ENCODE measurements around the gene SNX21. TPM values are rescaled to one million over a fixed set of nuclear protein-coding genes. Genes with fewer than 3 reads are reported as not detected.

The SNX21 gene
- total RNA-seq, 3 donors from 2014 or later (not counting 1 experiment from before 2014, with no cell fraction given) = 0.99 to 1.7 (median 1.2) TPM

- no peaks in the 10 kb centered on the region for H3K9me3 Mint-ChIP-seq
- TF ChIP-seq CTCF (IDR thresholded peaks at IDR 0.05) = no peak
- Histone ChIP-seq H3K27ac (ENCODE audit: low read length) (no peak overlapping the region), H3K36me3 (ENCODE audit: control insufficient read depth, insufficient read depth, low read length) (no peaks in the 10 kb centered on the region), H3K9me3 (ENCODE audit: control insufficient read depth, insufficient read depth, low read length) (no peaks in the 10 kb centered on the region), H3K4me1 (ENCODE audit: control insufficient read depth, insufficient read depth, low read length) (peaks cover 16% of the 10 kb centered on the region), H3K4me3 (ENCODE audit: low read length) (no peak overlapping the region), H3K27me3 (ENCODE audit: control insufficient read depth, insufficient read depth, low read length) (no peaks in the 10 kb centered on the region)
- 93% methylated on average over 7 of the region's 7 CpGs for WGBS (ENCODE audit: insufficient coverage)
- no peaks in the 10 kb centered on the region for H3K36me3 Mint-ChIP-seq
- DNase-seq (no peak), ATAC-seq (no peak)
- no peaks in the 10 kb centered on the region for H3K27me3 Mint-ChIP-seq (ENCODE audit: low read depth in 2 of 2)
- peaks cover 36 to 46% of the 10 kb centered on the region in 2 donors for H3K4me1 Mint-ChIP-seq
- H3K4me3 Mint-ChIP-seq = no peak overlapping the region
- intact Hi-C loops (cut with micrococcal nuclease) = no loop called here
- H3K27ac Mint-ChIP-seq = no peak overlapping the region
These were observed 27.8 kb downstream of the SNX21 start for GRCh38 chr20:45861221-45862075.

GRCh38 chr20:45863543-45864470 is 30.2 kb downstream of the SNX21 start:
- H3K4me1 ChIP-seq (ENCODE audit: control insufficient read depth, insufficient read depth, low read length) = no peaks in the 10 kb centered on the region
- H3K27ac ChIP-seq (ENCODE audit: low read length) = no peak overlapping the region
- Mint-ChIP-seq H3K4me3 (no peak overlapping the region), H3K9me3 (no peaks in the 10 kb centered on the region), H3K27ac (no peak overlapping the region), H3K4me1 (peaks cover 23 to 24% of the 10 kb centered on the region in 2 donors), H3K27me3 (ENCODE audit: low read depth in 2 of 2) (no peaks in the 10 kb centered on the region), H3K36me3 (no peaks in the 10 kb centered on the region)
- no peak for TF ChIP-seq CTCF (IDR thresholded peaks at IDR 0.05)
- WGBS (ENCODE audit: insufficient coverage) = 94% methylated on average over 7 of the region's 7 CpGs
- H3K36me3 ChIP-seq (ENCODE audit: control insufficient read depth, insufficient read depth, low read length) = no peaks in the 10 kb centered on the region
- no peak for ATAC-seq
- H3K9me3 ChIP-seq (ENCODE audit: control insufficient read depth, insufficient read depth, low read length) = no peaks in the 10 kb centered on the region
- DNase-seq = no peak
- no peak overlapping the region for H3K4me3 ChIP-seq (ENCODE audit: low read length)
- H3K27me3 ChIP-seq (ENCODE audit: control insufficient read depth, insufficient read depth, low read length) = no peaks in the 10 kb centered on the region
- intact Hi-C loops (cut with micrococcal nuclease) = no loop called here

- no peaks in the 10 kb centered on the region for H3K36me3 ChIP-seq (ENCODE audit: control insufficient read depth, insufficient read depth, low read length)
- no peak for TF ChIP-seq CTCF (IDR thresholded peaks at IDR 0.05)
- H3K9me3 ChIP-seq (ENCODE audit: control insufficient read depth, insufficient read depth, low read length) = no peaks in the 10 kb centered on the region
- no peak overlapping the region for H3K27ac ChIP-seq (ENCODE audit: low read length)
- Mint-ChIP-seq H3K9me3 (no peaks in the 10 kb centered on the region), H3K27ac (no peak overlapping the region), H3K4me3 (no peak overlapping the region), H3K4me1 (peaks cover 4% of the 10 kb centered on the region in 2 donors), H3K36me3 (no peaks in the 10 kb centered on the region), H3K27me3 (ENCODE audit: low read depth in 2 of 2) (no peaks in the 10 kb centered on the region)
- WGBS (ENCODE audit: insufficient coverage) = 98% methylated on average over 4 of the region's 5 CpGs
- intact Hi-C loops (cut with micrococcal nuclease) = no loop called here
- H3K4me1 ChIP-seq (ENCODE audit: control insufficient read depth, insufficient read depth, low read length) = no peaks in the 10 kb centered on the region
- no peak for ATAC-seq
- no peaks in the 10 kb centered on the region for H3K27me3 ChIP-seq (ENCODE audit: control insufficient read depth, insufficient read depth, low read length)
- H3K4me3 ChIP-seq (ENCODE audit: low read length) = no peak overlapping the region
- DNase-seq = no peak
These were observed 32.9 kb downstream of the SNX21 start for GRCh38 chr20:45866454-45866853.

All from natural killer cell (primary cell).